ENCODE results near the gene SLC39A5. TPM values are rescaled to one million over a fixed set of nuclear protein-coding genes. Genes with fewer than 3 reads are reported as not detected.

SLC39A5 gene
- total and polyA plus RNA-seq, 4 donors = 125 to 195 (median 142) TPM

- Histone ChIP-seq H3K36me3 (ENCODE audit: control insufficient read depth in 4 of 4, insufficient read depth in 3 of 4, low read depth in 1 of 4, low read length in 3 of 4) (no peaks in the 10 kb centered on the region), H3K27ac (ENCODE audit: low read depth in 1 of 2, low read length in 2 of 2) (no peak overlapping the region), H3K9ac (ENCODE audit: low read depth in 1 of 2, low read length in 2 of 2) (no peak overlapping the region), H3K9me3 (ENCODE audit: control insufficient read depth in 4 of 4, low read length in 3 of 4) (no peaks in the 10 kb centered on the region), H3K27me3 (ENCODE audit: control insufficient read depth in 4 of 4, insufficient read depth in 4 of 4, low read length in 3 of 4) (no peaks in the 10 kb centered on the region), H3K4me1 (ENCODE audit: control insufficient read depth in 4 of 4, insufficient read depth in 4 of 4, low read length in 3 of 4) (peaks cover 0 to 7% (median 0%) of the 10 kb centered on the region in 4 donors), H3K4me3 (ENCODE audit: low read depth in 1 of 3, low read length in 3 of 3) (no peak overlapping the region)
- 89% methylated on average over 9 of the region's 9 CpGs for WGBS
- DNase-seq (ENCODE audit: low spot score) = no peak
- TF ChIP-seq YY1 (IDR thresholded peaks at IDR 0.05) (no peak), RXRA (IDR thresholded peaks at IDR 0.05) (no peak), RAD21 (IDR thresholded peaks at IDR 0.05) (no peak), FOXA2 (IDR thresholded peaks at IDR 0.05) (no peak), REST (IDR thresholded peaks at IDR 0.05) (no peak), HNF4A (conservative IDR thresholded peaks at IDR 0.05) (no peak), GABPA (IDR thresholded peaks at IDR 0.05 in 1 of 2, conservative IDR thresholded peaks at IDR 0.05 in 1 of 2) (no peak), NR2F2 (IDR thresholded peaks at IDR 0.05) (no peak), JUND (IDR thresholded peaks at IDR 0.05) (no peak), ATF3 (IDR thresholded peaks at IDR 0.05) (no peak), TAF1 (conservative IDR thresholded peaks at IDR 0.05) (no peak), MAX (IDR thresholded peaks at IDR 0.05) (no peak), FOXA1 (IDR thresholded peaks at IDR 0.05) (no peak), HNF4G (IDR thresholded peaks at IDR 0.05) (no peak), ZBTB33 (IDR thresholded peaks at IDR 0.05) (no peak), CTCF (IDR thresholded peaks at IDR 0.05; ENCODE audit: low read depth, low read length, missing input control) (no peak)
Measured at GRCh38 chr12:56197921-56198635, 31.8 kb upstream of the SLC39A5 start.

Data from liver (tissue), 9 donors.